NOMO-1 treated with dmso at 0.1 percent for 144 hours (cell line): ENCODE data around the gene AUNIP.
"Not testable (repeated sequence)": the region's sequence is repeated elsewhere in the genome, so short reads cannot be mapped to it uniquely, and the experiment has no call there.

Experiments used
- DNase-seq: peaks from one replicate; lab custom pipeline; 2025; ENCODE audit not compliant: unreplicated experiment; lab: John Stamatoyannopoulos, UW

Gene AUNIP

GRCh38 chr1:25867210-25867991 lies 8.1 kb upstream of the AUNIP start:
- DNase-seq: no peak

- DNase-seq: no peak
Observed at GRCh38 chr1:25866288-25866687, 7.0 kb upstream of the AUNIP start.

GRCh38 chr1:25864434-25864833 lies 5.2 kb upstream of the AUNIP start:
- DNase-seq: no peak

- no peak for DNase-seq
Observed at GRCh38 chr1:25863486-25864262, 4.4 kb upstream of the AUNIP start.

- no peak for DNase-seq
Observed at GRCh38 chr1:25862785-25863485, 3.7 kb upstream of the AUNIP start.

- DNase-seq: peak; percentile 72
Observed at GRCh38 chr1:25861316-25862286, 2.3 kb upstream of the AUNIP start.

- DNase-seq: no peak
Observed at GRCh38 chr1:25858494-25858893, 763 bp downstream of the AUNIP start.

- DNase-seq: no peak
Observed at GRCh38 chr1:25856856-25857255, 2.4 kb downstream of the AUNIP start.

- no peak for DNase-seq
Observed at GRCh38 chr1:25854554-25854953, 4.7 kb downstream of the AUNIP start.

GRCh38 chr1:25848531-25848930 lies 10.7 kb downstream of the AUNIP start:
- no peak for DNase-seq

GRCh38 chr1:25847929-25848328 lies 11.3 kb downstream of the AUNIP start:
- no peak for DNase-seq

- DNase-seq: no peak
Observed at GRCh38 chr1:25845664-25846063, 13.6 kb downstream of the AUNIP start.

- no peak for DNase-seq
Observed at GRCh38 chr1:25844536-25845337, 14.5 kb downstream of the AUNIP start.

GRCh38 chr1:25843483-25843882 lies 15.8 kb downstream of the AUNIP start:
- DNase-seq: no peak

- DNase-seq: not testable (repeated sequence)
Observed at GRCh38 chr1:25839808-25840207, 19.4 kb downstream of the AUNIP start.

- no peak for DNase-seq
Observed at GRCh38 chr1:25837262-25837875, 21.9 kb downstream of the AUNIP start.

- no peak for DNase-seq
Observed at GRCh38 chr1:25836695-25837094, 22.6 kb downstream of the AUNIP start.

- DNase-seq: no peak
Observed at GRCh38 chr1:25834894-25835293, 24.4 kb downstream of the AUNIP start.

GRCh38 chr1:25833158-25833557 lies 26.1 kb downstream of the AUNIP start:
- no peak for DNase-seq
